GM18520 (cell line): ENCODE results near the gene ZNF780B.

Experiments
- ATAC-seq: cut with Tn5 transposase; IDR thresholded peaks from one replicate; pipeline ENCODE4 v1.9.1; 2021; ENCODE audit not compliant: unreplicated experiment

Gene ZNF780B

DNA sequence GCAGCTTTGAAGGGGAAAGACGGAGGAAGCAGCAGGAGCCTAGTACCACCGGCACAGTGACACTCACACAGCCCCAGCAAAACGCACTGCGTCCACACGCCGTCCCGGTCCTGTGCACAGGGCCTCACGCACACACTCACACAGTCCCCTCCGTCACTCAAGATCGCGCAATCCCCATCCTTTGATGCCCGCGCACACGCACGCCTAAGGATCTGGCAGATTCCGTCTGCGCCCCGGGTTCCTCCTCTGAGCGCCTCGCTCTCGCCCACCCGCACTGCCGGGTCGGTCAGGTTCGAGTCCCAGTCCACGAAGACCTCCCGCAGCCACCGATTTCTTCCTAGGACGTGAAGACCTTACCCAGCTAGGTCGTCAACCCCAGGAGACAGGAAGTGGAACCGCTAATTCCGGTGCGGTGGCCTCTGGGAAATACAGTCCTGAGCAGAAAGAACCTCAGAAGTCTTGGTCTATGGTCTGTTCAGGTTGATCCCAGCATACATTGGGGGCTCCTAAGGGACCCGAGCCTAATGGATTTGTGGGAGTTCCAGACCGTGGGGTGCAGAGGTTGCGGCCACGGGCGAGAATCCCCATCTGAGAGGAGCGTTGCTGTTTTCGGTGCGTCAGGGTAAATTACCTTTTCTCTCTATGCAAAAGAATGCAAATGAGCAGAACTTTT is at the start of gene ZNF780B:
Gene ZNF780B, minus strand, starts transcription at position 400 of the 673 bp plus-strand sequence. CDS start 5,899 bp downstream, outside the sequence.
- peak; percentile 61 for ATAC-seq

- ATAC-seq = no peak
Measured at GRCh38 chr19:40104754-40105153, 48.7 kb upstream of the ZNF780B start.

- ATAC-seq = no peak
Measured at GRCh38 chr19:40103600-40103999, 47.6 kb upstream of the ZNF780B start.

DNA sequence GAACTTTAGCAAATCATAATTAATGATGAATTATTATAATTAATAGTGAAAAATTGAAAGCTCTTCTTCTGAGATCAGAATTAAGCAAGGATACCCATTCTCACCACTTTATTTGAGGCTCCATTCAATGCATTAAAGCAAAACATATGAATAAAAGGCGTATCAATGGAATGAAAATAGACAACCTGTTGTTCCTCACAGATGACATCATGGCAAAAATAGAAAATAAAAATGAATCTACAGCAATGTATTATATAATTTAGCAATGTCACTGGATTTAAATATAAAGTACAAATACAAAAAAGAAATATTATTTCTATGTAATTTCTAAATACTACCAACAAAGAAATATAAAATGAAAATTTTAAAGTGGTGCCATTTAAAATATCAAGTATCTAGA is 45.8 kb upstream of the ZNF780B start:
- no peak for ATAC-seq

DNA sequence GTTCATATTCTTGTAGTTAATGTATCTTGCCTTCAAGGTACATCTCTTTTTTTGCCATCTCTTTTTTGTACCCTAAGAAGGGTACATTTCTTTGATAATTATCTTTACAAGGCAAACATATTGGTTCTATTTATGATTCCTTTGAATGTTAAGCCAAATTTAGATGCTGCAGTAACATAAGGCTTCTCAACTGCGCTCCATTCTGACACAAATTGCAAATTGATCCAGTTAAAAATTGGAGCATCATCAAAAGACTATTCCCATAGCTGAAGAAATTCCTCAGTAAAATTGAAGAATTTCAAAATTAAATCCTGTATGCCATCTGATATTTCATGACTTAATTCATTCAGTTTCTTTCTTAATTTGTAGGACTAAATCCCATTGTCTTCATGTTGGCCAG is 37.4 kb upstream of the ZNF780B start:
- no peak for ATAC-seq

GRCh38 chr19:40091205-40092129 is 35.4 kb upstream of the ZNF780B start:
- ATAC-seq = no peak

GRCh38 chr19:40090241-40091204 is 34.5 kb upstream of the ZNF780B start, which contains the start of gene ZNF780A:
Gene ZNF780A, minus strand, starts transcription at chr19:40090943. Its CDS starts 6,190 bp downstream, at chr19:40084753.
- ATAC-seq = peak; percentile 68

GRCh38 chr19:40089462-40089861 is 33.4 kb upstream of the ZNF780B start:
- ATAC-seq = no peak

DNA sequence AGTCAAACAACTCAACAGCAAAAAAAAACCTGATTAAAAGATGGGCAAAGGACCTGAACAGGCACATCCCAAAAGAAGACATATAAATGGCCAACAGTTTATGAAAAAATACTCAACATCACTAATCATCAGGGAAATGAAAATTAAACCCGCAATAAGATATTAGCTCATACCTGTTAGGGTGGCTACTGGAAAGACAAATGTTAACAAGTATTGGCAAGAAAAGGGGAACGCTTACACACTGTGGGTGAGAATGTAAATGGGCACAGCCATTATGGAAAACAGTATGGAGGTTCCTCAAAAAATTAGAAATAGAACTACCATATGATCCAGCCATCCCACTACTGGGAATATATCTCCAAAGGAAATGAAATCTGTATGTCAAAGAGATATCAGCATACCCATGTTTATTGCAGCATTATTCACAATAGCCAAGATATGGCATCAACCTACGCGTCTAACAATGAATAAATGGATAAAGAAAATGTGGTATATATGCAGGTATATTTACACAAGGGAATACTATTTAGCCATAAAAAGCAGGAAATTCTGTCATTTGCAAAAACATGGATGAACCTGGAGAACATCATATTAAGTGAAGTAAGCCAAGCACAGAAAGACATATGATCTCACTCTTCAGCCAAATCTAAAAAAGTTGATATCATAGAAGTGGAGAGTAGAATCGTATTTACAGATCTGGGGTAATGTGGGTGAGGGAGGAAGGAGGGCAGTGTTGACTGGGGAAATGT is 32.4 kb upstream of the ZNF780B start:
- no peak for ATAC-seq

DNA sequence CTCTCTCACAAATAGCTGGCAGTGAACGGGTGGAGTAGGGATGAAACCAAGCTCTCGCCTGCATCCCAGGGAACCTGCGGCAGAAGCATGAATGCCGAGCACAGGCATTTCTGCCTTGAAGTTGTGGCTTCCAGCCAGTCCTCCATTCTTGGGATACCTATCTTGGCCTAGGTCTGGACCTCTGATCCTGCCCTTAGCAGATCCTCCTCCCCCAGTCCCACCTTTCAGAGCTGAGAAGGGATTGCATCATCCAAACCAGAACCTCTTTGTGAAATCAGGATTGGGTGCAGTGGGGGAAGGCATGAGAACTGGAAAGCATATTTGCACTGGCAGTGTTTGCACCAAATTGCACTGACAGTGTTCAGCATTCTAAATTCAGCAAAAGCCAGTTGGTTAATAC is 28.9 kb upstream of the ZNF780B start:
- no peak for ATAC-seq

GRCh38 chr19:40081411-40081810 is 25.4 kb upstream of the ZNF780B start:
- no peak for ATAC-seq

DNA sequence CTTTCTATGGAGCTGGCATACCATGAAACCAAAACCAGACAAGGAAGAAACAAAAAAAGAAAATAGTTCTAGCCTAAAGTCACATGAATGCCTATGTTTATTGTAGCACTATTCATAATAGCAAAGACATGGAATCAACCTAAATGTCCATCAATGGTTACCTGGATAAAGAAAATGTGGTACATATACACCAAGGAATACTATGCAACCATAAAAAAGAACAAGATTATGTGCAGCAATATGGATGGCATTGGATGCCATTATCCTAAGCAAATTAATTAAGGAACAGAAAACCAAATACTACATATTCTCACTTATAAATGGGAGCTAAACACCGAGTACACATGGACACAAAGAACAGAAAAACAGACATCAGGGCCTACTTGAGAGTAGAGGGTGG is 24.3 kb upstream of the ZNF780B start:
- ATAC-seq = no peak

GRCh38 chr19:40078377-40078776 is 22.3 kb upstream of the ZNF780B start:
- no peak for ATAC-seq

DNA sequence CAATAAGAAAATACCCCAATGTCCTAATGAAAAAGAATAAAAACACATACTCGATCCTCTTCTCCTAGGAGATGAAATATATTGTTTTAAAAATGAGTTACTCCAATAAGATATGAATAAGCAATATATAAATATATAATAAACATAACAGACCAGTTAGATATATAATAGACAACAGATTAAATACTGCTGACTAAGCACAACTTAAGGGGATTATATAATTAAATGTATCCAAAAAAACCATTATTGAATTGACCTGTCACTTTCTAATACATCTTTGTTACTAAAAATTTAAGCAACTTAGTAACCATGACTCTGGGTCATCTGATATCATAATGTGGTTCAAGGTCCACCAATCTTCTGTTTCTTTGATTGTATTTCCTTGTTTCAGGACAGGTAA is 14.0 kb upstream of the ZNF780B start:
- ATAC-seq = no peak

DNA sequence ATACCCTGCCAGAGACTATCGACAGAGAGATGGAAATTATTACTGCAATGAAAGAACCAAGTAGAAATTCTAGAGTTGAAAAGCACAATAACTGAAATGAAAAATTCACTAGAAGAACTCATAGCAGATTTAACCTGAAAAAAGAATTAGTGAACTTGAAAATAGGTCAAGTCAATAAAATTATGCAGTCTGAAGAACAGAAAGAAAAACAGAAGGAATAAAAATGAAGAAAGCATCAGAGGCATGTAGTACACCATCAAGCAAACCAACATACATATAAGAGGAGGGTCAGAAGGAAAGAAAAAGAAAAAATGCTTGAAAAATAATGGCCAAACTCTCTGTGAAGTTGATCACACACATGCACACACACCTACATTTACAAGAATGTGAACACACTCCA is 3.6 kb upstream of the ZNF780B start:
- ATAC-seq = no peak

DNA sequence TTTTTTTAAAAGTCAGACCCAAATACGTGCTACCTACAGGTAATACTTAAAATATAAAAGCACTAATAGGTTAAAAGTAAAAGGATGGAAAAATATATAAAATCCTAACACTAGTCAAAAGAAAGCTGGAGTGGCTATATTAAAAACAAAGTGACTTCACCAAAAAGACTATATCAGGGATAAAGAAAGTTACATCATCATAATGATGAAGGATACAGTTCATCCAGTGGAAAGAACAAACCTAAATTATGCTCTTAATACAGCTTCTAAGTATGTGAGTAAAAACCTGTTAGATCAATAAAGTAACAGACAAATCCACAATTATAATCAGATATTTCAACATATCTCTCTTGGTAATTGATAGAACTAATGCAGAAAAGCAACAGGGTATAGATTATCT is 1.1 kb upstream of the ZNF780B start:
- ATAC-seq = no peak

DNA sequence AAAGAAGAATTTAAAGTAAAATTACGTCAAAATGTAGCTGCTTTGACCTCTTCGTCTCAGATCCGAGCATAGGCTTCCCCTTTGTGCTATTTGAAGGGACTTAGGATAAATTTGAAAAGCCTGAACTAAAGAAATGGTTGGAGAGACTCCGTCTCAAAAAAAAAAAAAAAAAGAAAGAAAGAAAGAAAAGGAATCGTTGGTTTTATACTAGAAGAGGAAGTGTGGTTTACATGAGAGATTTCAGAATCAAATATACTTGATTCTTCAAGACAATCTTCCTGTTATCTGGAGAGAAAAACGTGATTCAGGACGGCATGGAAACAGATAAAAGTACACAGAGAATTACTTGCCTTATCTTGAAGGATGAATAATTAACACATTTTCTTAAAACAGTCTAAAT is 474 bp upstream of the ZNF780B start:
- no peak for ATAC-seq

GRCh38 chr19:40055049-40055448 is 982 bp downstream of the ZNF780B start:
- ATAC-seq = no peak

DNA sequence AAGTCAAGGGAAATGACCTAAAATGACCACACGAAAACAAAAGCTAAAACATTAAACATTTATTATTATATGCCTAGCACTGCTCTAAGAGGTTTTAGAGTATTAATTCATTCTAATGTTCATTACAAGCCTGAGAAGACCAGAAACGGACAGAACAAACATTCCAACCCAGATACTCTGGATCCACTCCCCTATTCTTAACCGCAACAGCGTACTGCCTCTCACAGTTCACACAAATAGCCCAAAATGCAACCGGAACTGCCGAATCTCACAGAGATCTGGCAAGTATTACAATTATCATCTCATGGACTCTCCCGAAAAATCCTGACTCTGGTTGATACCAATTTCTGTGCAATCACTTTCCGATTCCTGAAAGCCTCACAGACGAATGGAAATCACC is 1.4 kb downstream of the ZNF780B start:
- ATAC-seq = no peak

GRCh38 chr19:40053491-40053890 is 2.5 kb downstream of the ZNF780B start:
- no peak for ATAC-seq
